Measurements from ENCODE around the gene STC2.

Gene STC2

GRCh38 chr5:173334808-173335207, 6.6 kb upstream of the STC2 start:
- no CpG with 5 or more reads among the region's 2 CpGs for WGBS (ENCODE audit: extremely low coverage, insufficient coverage, insufficient read length)
- no peak overlapping the region for H3K14ac ChIP-seq (ENCODE audit: low read length)
- H2AK5ac ChIP-seq (ENCODE audit: low read length): no peak overlapping the region
- H2AFZ ChIP-seq (ENCODE audit: insufficient read depth, low read length, poor library complexity): no peak overlapping the region
- H3K18ac ChIP-seq (ENCODE audit: low read length): no peak overlapping the region
- no peak overlapping the region for H3K27ac ChIP-seq (ENCODE audit: low read depth, low read length)
- no peaks in the 10 kb centered on the region for H3K9me3 ChIP-seq (ENCODE audit: insufficient read depth, low read depth, low read length)
- H3K79me1 ChIP-seq (ENCODE audit: low read length): peaks cover 2% of the 10 kb centered on the region
- H3K79me2 ChIP-seq (ENCODE audit: control insufficient read depth, insufficient read depth, low read length, poor library complexity): no peaks in the 10 kb centered on the region
- H3K4me2 ChIP-seq (ENCODE audit: low read length): no peak overlapping the region
- no peak overlapping the region for H3K4me3 ChIP-seq (ENCODE audit: low read depth, low read length)
- H2BK12ac ChIP-seq (ENCODE audit: low read length): no peak overlapping the region
- no peak overlapping the region for H3K9ac ChIP-seq (ENCODE audit: low read length)
- no peak overlapping the region for H3K23ac ChIP-seq (ENCODE audit: low read length)
- no peak overlapping the region for H4K91ac ChIP-seq (ENCODE audit: low read depth, low read length)
- no peak overlapping the region for H2BK5ac ChIP-seq (ENCODE audit: low read depth, low read length, poor library complexity)
- H3K4me1 ChIP-seq (ENCODE audit: control insufficient read depth in 1 of 2, insufficient read depth in 2 of 2, low read length in 2 of 2): peaks cover 5 to 6% of the 10 kb centered on the region in 2 experiments
- no peak overlapping the region for H4K8ac ChIP-seq (ENCODE audit: low read depth, low read length)
- no peak overlapping the region for H4K12ac ChIP-seq (ENCODE audit: low read depth, low read length)
- no peak for DNase-seq
- no peaks in the 10 kb centered on the region for H3K27me3 ChIP-seq (ENCODE audit: insufficient read depth, low read length)
- H2BK120ac ChIP-seq (ENCODE audit: insufficient read depth, low read length, poor library complexity): no peak overlapping the region
- no peak overlapping the region for H3K4ac ChIP-seq (ENCODE audit: low read depth, low read length)
- H3K36me3 ChIP-seq (ENCODE audit: control insufficient read depth in 1 of 2, insufficient read depth in 2 of 2, low read length in 2 of 2): no peaks in the 10 kb centered on the region

- no peak overlapping the region for H2BK5ac ChIP-seq (ENCODE audit: low read depth, low read length, poor library complexity)
- H3K27ac ChIP-seq (ENCODE audit: low read depth, low read length): no peak overlapping the region
- H4K8ac ChIP-seq (ENCODE audit: low read depth, low read length): no peak overlapping the region
- H2BK12ac ChIP-seq (ENCODE audit: low read length): no peak overlapping the region
- H4K91ac ChIP-seq (ENCODE audit: low read depth, low read length): no peak overlapping the region
- peaks cover 9% of the 10 kb centered on the region for H3K79me1 ChIP-seq (ENCODE audit: low read length)
- H3K23ac ChIP-seq (ENCODE audit: low read length): no peak overlapping the region
- no peaks in the 10 kb centered on the region for H3K36me3 ChIP-seq (ENCODE audit: control insufficient read depth in 1 of 2, insufficient read depth in 2 of 2, low read length in 2 of 2)
- H3K4me3 ChIP-seq (ENCODE audit: low read depth, low read length): no peak overlapping the region
- no CpG with 5 or more reads among the region's 4 CpGs for WGBS (ENCODE audit: extremely low coverage, insufficient coverage, insufficient read length)
- no peak overlapping the region for H3K18ac ChIP-seq (ENCODE audit: low read length)
- H2BK120ac ChIP-seq (ENCODE audit: insufficient read depth, low read length, poor library complexity): no peak overlapping the region
- no peak overlapping the region for H3K9ac ChIP-seq (ENCODE audit: low read length)
- no peak overlapping the region for H2AFZ ChIP-seq (ENCODE audit: insufficient read depth, low read length, poor library complexity)
- H3K79me2 ChIP-seq (ENCODE audit: control insufficient read depth, insufficient read depth, low read length, poor library complexity): no peaks in the 10 kb centered on the region
- H3K4me2 ChIP-seq (ENCODE audit: low read length): no peak overlapping the region
- no peak overlapping the region for H3K14ac ChIP-seq (ENCODE audit: low read length)
- no peak overlapping the region for H3K4ac ChIP-seq (ENCODE audit: low read depth, low read length)
- peaks cover 6 to 8% of the 10 kb centered on the region in 2 experiments for H3K4me1 ChIP-seq (ENCODE audit: control insufficient read depth in 1 of 2, insufficient read depth in 2 of 2, low read length in 2 of 2)
- no peaks in the 10 kb centered on the region for H3K27me3 ChIP-seq (ENCODE audit: insufficient read depth, low read length)
- no peaks in the 10 kb centered on the region for H3K9me3 ChIP-seq (ENCODE audit: insufficient read depth, low read depth, low read length)
- H2AK5ac ChIP-seq (ENCODE audit: low read length): no peak overlapping the region
- DNase-seq: no peak
- H4K12ac ChIP-seq (ENCODE audit: low read depth, low read length): no peak overlapping the region
These were observed 5.9 kb upstream of the STC2 start for GRCh38 chr5:173333925-173334661.

- no peak overlapping the region for H2BK120ac ChIP-seq (ENCODE audit: insufficient read depth, low read length, poor library complexity)
- WGBS (ENCODE audit: extremely low coverage, insufficient coverage, insufficient read length): no CpG with 5 or more reads among the region's 16 CpGs
- H3K79me2 ChIP-seq (ENCODE audit: control insufficient read depth, insufficient read depth, low read length, poor library complexity): peaks cover 8% of the 10 kb centered on the region
- H3K9ac ChIP-seq (ENCODE audit: low read length): no peak overlapping the region
- H3K4me3 ChIP-seq (ENCODE audit: low read depth, low read length): no peak overlapping the region
- no peak overlapping the region for H3K18ac ChIP-seq (ENCODE audit: low read length)
- no peak overlapping the region for H2AFZ ChIP-seq (ENCODE audit: insufficient read depth, low read length, poor library complexity)
- no peak overlapping the region for H4K12ac ChIP-seq (ENCODE audit: low read depth, low read length)
- H3K4me2 ChIP-seq (ENCODE audit: low read length): no peak overlapping the region
- H3K9me3 ChIP-seq (ENCODE audit: insufficient read depth, low read depth, low read length): peaks cover 2% of the 10 kb centered on the region
- DNase-seq: peak; percentile 83 to 94
- H2BK5ac ChIP-seq (ENCODE audit: low read depth, low read length, poor library complexity): no peak overlapping the region
- H3K23ac ChIP-seq (ENCODE audit: low read length): no peak overlapping the region
- H3K4ac ChIP-seq (ENCODE audit: low read depth, low read length): no peak overlapping the region
- no peak overlapping the region for H2AK5ac ChIP-seq (ENCODE audit: low read length)
- peaks cover 24% of the 10 kb centered on the region in 2 experiments for H3K4me1 ChIP-seq (ENCODE audit: control insufficient read depth in 1 of 2, insufficient read depth in 2 of 2, low read length in 2 of 2)
- peaks cover 16% of the 10 kb centered on the region for H3K79me1 ChIP-seq (ENCODE audit: low read length)
- H3K14ac ChIP-seq (ENCODE audit: low read length): no peak overlapping the region
- H3K36me3 ChIP-seq (ENCODE audit: control insufficient read depth in 1 of 2, insufficient read depth in 2 of 2, low read length in 2 of 2): no peaks in the 10 kb centered on the region
- peaks cover 4% of the 10 kb centered on the region for H3K27me3 ChIP-seq (ENCODE audit: insufficient read depth, low read length)
- H2BK12ac ChIP-seq (ENCODE audit: low read length): no peak overlapping the region
- H4K91ac ChIP-seq (ENCODE audit: low read depth, low read length): no peak overlapping the region
- H4K8ac ChIP-seq (ENCODE audit: low read depth, low read length): no peak overlapping the region
- H3K27ac ChIP-seq (ENCODE audit: low read depth, low read length): no peak overlapping the region
These were observed 3.8 kb upstream of the STC2 start for GRCh38 chr5:173331956-173332479.

GRCh38 chr5:173331287-173331686, 3.1 kb upstream of the STC2 start:
- Histone ChIP-seq H3K79me1 (ENCODE audit: low read length) (peaks cover 16% of the 10 kb centered on the region), H3K4ac (ENCODE audit: low read depth, low read length) (peak overlapping the region; percentile 24), H4K12ac (ENCODE audit: low read depth, low read length) (no peak overlapping the region), H3K4me2 (ENCODE audit: low read length) (no peak overlapping the region), H2BK5ac (ENCODE audit: low read depth, low read length, poor library complexity) (no peak overlapping the region), H3K9ac (ENCODE audit: low read length) (no peak overlapping the region), H2BK12ac (ENCODE audit: low read length) (peak overlapping the region; percentile 14), H4K8ac (ENCODE audit: low read depth, low read length) (no peak overlapping the region), H3K79me2 (ENCODE audit: control insufficient read depth, insufficient read depth, low read length, poor library complexity) (peaks cover 10% of the 10 kb centered on the region), H3K27me3 (ENCODE audit: insufficient read depth, low read length) (peaks cover 4% of the 10 kb centered on the region), H3K36me3 (ENCODE audit: control insufficient read depth in 1 of 2, insufficient read depth in 2 of 2, low read length in 2 of 2) (no peaks in the 10 kb centered on the region), H3K4me1 (ENCODE audit: control insufficient read depth in 1 of 2, insufficient read depth in 2 of 2, low read length in 2 of 2) (peaks cover 25 to 28% of the 10 kb centered on the region in 2 experiments), H3K9me3 (ENCODE audit: insufficient read depth, low read depth, low read length) (peaks cover 2% of the 10 kb centered on the region), H3K18ac (ENCODE audit: low read length) (no peak overlapping the region), H2AK5ac (ENCODE audit: low read length) (peak overlapping the region; percentile 42), H3K14ac (ENCODE audit: low read length) (no peak overlapping the region), H3K23ac (ENCODE audit: low read length) (no peak overlapping the region), H2AFZ (ENCODE audit: insufficient read depth, low read length, poor library complexity) (no peak overlapping the region), H3K4me3 (ENCODE audit: low read depth, low read length) (no peak overlapping the region), H3K27ac (ENCODE audit: low read depth, low read length) (no peak overlapping the region), H4K91ac (ENCODE audit: low read depth, low read length) (no peak overlapping the region), H2BK120ac (ENCODE audit: insufficient read depth, low read length, poor library complexity) (peak overlapping the region; percentile 25)
- WGBS (ENCODE audit: extremely low coverage, insufficient coverage, insufficient read length): no CpG with 5 or more reads among the region's 4 CpGs
- no peak for DNase-seq

All from trophoblast cell (in vitro differentiated cells and primary cell).